Stimulated activated CD8-positive, alpha-beta memory T cell treated with anti-CD3 and anti-CD28 coated beads, Interleukin-4, amount 100 ng/mL, for 24 hours (primary cell): ENCODE data around the gene RETREG2.
"Not testable (repeated sequence)": the region's sequence is repeated elsewhere in the genome, so short reads cannot be mapped to it uniquely, and the experiment has no call there.

Experiments used
- DNase-seq: peaks from one replicate; pipeline ENCODE4 v3.0.0-alpha.2; 2020; ENCODE audit warnings: low read depth

The RETREG2 gene

GRCh38 chr2:219197388-219197787 lies 19.3 kb downstream of the RETREG2 start:
- no peak for DNase-seq

- no peak for DNase-seq
These were observed 20.9 kb downstream of the RETREG2 start for GRCh38 chr2:219198974-219199373.

DNA sequence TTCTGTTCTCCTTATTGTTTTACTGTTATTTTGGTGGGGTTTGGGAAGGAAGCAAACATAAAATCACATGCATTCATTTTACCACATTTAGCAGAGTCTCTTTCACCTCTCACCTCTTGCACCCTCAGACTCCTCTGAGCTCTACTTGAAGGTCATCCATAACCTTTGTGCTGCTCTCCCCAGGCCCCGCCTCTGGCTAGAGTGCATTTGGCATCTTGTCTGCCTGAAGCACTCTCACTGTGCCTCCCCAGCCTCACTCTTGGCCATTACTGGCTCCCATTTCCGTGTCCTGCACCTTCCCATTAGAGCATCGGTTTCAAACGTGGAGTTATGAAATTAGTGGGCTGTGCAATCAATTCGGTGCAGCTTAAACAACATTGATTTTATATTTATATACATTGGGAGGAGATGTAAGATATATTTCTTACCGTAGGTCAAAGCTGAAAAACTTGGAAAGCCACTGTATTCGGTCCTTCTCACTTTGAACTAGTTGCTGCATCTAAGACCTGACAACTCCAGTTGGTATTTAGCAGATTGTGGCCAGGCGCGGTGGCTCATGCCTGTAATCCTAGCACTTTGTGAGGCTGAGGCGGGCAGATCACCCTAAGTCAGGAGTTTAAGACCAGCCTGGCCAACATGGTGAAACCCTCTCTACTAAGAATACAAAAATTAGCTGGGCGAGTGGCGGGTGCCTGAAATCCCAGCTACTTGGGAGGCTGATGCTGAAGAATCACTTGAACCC lies 21.6 kb downstream of the RETREG2 start:
- DNase-seq = no peak

DNA sequence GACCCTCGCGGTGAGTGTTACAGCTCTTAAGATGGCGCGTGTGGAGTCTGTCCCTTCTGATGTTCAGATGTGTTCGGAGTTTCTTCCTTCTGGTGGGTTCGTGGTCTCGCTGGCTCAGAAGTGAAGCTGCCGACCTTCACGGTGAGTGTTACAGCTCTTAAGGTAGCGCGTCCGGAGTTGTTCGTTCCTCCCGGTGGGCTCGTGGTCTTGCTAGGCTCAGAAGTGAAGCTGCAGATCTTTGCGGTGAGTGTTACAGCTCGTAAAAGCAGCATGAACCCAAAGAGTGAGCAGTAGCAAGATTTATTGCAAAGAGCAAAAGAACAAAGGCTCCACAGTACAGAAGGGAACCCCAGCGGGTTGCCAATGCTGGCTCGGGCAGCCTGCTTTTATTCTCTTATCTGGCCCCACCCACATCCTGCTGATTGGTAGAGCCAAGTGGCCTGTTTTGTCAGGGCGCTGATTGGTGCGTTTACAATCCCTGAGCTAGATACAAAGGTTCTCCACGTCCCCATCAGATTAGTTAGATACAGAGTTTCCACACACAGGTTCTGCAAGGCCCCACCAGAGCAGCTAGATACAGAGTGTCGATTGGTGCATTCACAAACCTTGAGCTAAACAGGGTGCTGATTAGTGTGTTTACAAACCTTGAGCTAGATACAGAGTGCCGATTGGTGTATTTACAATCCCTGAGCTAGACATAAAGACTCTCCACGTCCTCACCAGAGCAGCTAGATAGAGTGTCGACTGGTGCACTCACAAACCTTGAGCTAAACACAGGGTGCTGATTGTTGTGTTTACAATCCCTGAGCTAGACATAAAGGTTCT lies 22.6 kb downstream of the RETREG2 start:
- not testable (repeated sequence) for DNase-seq

GRCh38 chr2:219201331-219201730 lies 23.3 kb downstream of the RETREG2 start:
- DNase-seq = not testable (repeated sequence)

DNA sequence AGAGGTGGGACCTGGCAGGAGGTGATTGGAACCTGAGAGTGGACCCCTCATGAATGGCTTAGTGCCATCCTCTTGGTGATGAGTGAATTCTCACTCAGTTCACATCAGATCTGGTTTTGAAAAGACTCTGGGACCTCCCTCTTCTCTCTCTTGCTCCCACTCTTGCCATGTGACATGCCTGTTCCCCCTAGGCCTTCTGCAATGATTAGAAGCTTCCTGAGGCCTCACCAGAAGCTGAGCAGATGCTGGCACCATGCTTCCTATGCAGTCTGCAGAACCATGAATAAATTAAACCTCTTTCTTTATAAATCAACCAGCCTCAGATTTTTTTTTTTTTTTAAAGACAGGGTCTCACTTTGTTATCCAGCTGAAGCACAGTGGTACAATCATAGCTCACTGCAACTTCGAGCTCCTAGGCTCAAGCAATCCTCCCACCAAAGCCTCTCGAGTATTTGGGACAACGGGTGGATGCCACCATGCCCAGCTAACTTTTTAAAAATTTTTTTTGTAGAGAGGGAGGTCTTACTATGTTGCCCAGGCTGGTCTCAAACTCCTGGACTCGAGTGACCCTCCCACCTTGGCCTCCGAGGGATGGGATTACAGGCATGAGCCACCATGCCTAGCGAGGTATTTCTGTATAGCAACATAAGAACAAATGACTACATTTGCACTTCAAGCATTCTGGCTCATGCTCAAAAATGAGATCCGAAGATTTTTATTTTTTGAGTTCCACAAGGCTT lies 26.5 kb downstream of the RETREG2 start:
- no peak for DNase-seq

- DNase-seq = no peak
These were observed 27.1 kb downstream of the RETREG2 start for GRCh38 chr2:219205165-219205538.

GRCh38 chr2:219205981-219206327 lies 27.9 kb downstream of the RETREG2 start:
- DNase-seq = no peak

- DNase-seq = peak; percentile 94
These were observed 28.5 kb downstream of the RETREG2 start, which contains the start of gene ZFAND2B for GRCh38 chr2:219206328-219207133. TSS of gene ZFAND2B (plus strand) at chr2:219206782. CDS start at chr2:219206988, 206 bp downstream.

DNA sequence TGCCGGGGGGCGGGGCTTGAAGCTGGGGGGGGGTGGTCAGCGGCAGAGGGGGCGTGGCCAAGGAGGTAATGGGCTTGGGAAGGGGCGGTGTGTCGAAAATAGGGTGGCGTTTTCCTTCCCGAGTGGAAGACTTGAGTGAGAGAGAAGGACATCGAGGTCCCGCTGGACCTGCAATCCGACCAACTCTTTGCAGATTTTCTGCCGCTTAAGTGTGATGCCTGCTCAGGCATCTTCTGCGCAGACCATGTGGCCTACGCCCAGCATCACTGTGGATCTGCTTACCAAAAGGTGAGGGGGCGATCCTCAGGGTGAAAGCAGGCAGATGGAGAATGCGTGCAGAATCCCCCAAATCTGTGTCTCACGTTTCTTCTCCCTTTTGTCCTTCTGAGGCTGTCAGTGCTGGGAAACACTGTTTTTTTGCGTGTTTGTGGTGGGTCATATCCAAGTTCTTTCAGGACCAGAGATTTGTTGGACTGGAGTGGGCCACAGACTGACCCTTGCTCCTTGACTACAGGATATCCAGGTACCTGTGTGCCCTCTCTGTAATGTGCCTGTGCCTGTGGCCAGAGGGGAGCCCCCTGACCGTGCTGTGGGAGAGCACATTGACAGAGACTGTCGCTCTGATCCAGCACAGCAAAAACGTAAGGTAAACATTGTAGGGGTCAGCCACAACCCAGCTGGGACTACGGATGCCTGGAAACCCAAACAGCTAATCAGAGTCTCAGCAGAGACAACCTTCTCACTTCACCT lies 29.2 kb downstream of the RETREG2 start:
- DNase-seq = no peak

GRCh38 chr2:219207884-219208740 lies 30.0 kb downstream of the RETREG2 start:
- no peak for DNase-seq

DNA sequence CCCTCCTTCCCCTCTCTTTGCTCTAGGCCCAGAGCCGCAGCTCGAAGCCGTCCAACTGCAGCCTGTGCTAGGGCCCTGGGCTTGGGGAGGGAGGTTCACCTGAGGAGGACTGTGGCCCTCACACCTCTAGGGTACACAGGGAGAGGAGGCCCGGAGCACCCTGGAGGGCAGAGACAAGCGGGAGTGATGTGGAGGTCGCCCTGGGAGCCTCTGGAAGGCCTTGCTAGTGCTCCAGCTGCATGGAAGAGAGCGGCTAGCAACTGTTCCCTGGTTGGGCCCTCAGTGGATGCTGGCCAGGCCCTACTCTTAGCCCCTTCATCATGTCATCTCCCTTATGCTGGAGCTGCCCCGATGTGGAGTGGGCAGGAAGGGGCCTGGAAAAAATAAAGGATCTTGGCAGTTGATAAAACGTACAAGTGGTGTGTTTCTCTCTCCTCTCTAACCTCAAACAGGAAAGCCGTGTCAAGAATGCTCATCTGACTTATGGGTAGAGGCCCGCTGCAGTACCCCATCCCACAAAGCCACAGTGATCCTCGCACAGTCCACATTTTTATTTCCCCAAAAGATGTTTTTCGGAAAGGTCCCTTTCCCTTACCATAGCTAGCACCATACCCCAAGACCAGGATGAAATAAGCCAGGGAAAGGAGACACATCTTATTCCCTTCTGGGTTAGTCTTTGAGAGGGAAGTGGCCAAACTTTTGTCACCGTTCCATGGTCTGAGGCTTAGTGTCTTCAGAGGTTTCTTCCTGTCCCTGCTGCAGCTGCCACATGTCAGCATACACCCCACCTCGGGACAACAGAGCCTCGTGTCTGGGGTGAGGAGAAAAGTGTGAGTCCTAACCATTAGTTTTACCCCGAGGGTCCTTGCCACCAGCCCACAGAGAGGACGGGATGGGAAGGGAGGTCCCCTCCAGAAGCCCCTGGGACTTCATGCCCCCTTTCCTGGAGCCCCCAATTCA lies 31.4 kb downstream of the RETREG2 start:
- DNase-seq = no peak

DNA sequence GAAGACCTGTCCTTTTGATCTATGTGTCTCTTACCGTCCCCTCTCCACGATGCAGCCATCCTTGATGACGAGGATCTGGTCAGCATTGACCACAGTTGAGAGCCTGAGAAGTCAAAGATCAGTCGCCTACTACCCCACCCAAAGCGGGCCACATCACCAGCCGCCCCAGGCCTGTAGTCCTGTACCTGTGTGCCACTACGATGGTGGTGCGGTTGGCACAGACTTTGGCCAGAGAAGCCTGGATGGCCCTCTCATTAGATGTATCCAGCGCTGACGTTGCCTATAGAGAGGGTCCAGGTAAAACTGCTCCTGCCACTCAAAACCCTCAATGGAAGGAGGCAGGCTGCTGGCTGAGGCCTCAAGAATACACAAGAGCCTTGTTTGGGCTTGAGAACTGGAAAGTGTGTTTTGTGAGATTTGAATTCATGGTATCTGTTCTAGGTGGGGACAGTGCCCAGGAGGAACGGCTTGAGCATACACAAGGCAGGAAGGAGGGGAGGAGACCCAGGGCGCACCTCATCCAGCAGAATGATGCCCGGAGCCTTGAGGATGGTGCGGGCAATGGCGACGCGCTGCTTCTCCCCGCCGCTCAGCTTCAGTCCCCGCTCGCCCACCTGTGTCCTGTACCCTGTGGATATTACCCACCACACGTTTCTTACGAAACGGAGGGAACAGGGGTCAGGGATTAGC lies 32.3 kb downstream of the RETREG2 start:
- no peak for DNase-seq

DNA sequence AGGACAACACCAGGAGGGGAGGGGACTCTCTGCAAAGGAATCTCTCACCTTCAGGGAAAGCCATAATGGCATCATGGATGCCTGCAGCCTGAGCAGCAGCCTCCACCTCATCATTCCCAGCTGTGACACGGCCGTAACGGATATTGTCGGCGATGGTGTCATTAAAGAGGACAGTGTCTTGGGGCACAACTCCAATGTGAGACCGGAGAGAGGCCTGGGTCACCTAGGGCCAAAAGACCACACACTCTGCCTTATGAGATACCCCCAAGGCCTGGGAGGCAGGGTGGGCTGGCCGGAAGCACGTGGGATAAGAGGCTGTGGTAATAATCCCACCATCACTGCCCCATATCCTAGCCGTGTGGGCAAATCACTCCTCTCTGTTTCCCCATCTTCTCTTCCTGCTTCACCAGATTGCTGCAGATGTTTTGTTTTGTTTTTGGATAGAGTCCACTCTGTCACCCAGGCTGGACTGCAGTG lies 32.8 kb downstream of the RETREG2 start:
- no peak for DNase-seq

DNA sequence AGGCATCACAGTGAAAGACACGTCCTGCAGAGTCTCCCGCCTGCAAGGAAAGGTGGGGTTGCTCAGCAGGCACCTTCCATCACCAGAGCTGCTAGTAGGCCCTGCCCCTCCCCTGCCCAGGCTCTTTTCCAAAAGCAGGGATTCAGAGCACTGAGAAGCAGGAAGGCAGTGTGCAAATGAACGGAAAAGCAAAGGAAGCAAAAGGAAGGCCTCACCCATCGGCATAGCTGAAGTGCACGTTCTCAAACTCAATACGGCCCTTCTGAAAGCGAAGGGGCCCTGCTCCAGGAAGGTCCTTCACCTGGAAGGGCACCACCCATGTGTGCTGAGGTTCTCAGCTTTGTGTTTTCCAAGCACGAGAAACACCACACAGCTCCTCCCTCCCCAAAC lies 34.9 kb downstream of the RETREG2 start:
- no peak for DNase-seq

DNA sequence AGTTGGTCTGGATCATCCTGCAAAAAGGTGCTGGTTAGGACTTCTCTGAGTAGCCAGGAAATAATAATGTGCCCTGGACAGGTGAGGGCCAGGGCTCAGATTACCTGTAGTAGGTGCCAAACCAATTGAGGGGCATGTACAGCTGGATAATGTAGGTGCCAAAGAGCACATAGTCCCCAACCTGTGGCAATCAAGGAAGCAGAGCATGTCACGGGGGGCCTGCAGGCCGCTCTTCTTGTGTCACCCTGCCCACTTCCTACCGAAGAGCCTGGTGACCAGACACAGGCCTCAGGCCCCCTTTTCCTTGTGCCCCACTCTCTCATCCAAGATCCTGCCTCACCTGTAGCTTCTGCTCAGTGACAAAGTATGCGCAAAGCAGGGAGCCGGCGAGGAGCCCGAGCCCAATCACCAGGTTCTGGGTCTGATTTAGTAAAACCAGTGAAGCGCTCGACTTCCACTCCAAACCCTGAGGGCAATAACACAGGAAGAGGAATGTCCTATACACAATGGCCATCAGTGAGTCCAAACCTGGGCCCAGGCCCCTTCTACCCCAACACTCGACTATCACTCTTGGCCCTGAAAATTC lies 35.5 kb downstream of the RETREG2 start:
- no peak for DNase-seq

DNA sequence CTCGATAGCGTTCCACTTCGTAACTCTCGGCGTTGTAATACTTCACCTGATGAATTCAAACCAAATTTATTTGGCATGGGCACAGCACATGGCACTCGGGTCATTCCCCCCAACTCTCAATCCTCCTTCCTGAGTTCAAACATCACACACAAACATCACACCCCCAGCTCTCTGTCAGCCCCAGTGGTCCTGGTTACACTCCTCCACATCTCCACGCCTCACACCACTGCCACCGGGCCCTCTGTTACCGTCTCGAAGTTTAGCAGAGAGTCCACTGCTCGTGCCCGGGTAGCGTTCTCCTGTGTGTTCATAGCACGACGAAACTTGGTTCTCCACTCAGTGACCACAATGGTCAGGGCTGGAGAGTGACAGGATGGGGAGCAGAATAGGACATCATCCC lies 36.1 kb downstream of the RETREG2 start:
- no peak for DNase-seq

DNA sequence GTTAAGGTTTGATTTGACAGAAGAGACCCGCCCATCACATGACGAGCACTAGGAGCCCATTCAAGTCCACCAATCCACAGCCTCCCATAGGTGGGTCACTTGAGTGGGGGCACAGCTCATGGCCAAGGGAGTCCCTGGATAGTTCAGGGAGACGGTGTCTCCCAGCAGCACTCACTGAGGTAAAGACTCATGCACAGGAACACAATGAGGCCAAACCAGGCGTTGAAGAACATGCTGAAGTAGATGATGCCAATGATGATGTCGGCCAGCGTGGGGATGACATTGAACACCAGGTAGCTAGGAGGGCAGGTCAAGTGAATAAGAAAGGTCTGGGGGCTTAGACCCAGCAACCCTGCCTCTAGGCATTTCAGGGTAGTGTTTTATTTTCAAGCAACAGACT lies 36.7 kb downstream of the RETREG2 start:
- no peak for DNase-seq
